ENCODE data around the gene POPDC3. TPM values are rescaled to one million over a fixed set of nuclear protein-coding genes. Genes with fewer than 3 reads are reported as not detected.

Gene POPDC3
- total RNA-seq, 4 donors from 2014 or later, result 1.5 TPM; not detected in 3

DNA sequence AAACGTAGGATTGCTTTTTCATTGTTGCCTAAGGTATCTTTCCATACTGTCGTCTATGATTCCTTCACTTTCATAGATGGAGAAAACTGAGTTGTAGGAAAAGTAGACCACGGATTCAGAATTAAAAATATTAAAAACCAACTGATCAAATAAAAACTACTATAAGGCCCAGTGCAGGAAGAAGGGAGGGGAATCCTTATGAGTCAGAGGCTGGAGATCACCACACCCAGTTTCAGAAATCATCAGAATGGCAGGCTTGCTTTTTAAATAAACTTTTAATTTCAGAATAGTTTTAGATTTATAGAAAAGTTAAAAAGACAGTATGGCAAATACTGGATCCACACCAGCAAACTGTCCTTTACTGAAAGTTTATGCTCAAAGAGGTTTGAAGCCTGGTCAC, 32.0 kb upstream of the POPDC3 start:
- no peaks in the 10 kb centered on the region for H3K36me3 ChIP-seq
- TF ChIP-seq POLR2A (IDR thresholded peaks at IDR 0.05), result no peak
- no peak for TF ChIP-seq POLR2AphosphoS5 (IDR thresholded peaks at IDR 0.05)
- TF ChIP-seq, protein P1, sequence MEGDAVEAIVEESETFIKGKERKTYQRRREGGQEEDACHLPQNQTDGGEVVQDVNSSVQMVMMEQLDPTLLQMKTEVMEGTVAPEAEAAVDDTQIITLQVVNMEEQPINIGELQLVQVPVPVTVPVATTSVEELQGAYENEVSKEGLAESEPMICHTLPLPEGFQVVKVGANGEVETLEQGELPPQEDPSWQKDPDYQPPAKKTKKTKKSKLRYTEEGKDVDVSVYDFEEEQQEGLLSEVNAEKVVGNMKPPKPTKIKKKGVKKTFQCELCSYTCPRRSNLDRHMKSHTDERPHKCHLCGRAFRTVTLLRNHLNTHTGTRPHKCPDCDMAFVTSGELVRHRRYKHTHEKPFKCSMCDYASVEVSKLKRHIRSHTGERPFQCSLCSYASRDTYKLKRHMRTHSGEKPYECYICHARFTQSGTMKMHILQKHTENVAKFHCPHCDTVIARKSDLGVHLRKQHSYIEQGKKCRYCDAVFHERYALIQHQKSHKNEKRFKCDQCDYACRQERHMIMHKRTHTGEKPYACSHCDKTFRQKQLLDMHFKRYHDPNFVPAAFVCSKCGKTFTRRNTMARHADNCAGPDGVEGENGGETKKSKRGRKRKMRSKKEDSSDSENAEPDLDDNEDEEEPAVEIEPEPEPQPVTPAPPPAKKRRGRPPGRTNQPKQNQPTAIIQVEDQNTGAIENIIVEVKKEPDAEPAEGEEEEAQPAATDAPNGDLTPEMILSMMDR (IDR thresholded peaks at IDR 0.05), result no peak
- TF ChIP-seq EP300 (IDR thresholded peaks at IDR 0.05), result no peak
- no peaks in the 10 kb centered on the region for H3K4me1 ChIP-seq
- no peak overlapping the region for H3K4me3 ChIP-seq
- ATAC-seq, result no peak
- 85 to 100% methylated on average over 2 to 3 of the region's 3 CpGs for WGBS, 2 donors (ENCODE audit: low coverage in 1 of 2)
- H3K27ac ChIP-seq, result no peak overlapping the region
- no peaks in the 10 kb centered on the region for H3K27me3 ChIP-seq
- no peaks in the 10 kb centered on the region for H3K9me3 ChIP-seq

GRCh38 chr6:105210932-105211531, 31.2 kb upstream of the POPDC3 start:
- Histone ChIP-seq H3K9me3 (no peaks in the 10 kb centered on the region), H3K36me3 (no peaks in the 10 kb centered on the region), H3K27ac (no peak overlapping the region), H3K4me3 (no peak overlapping the region), H3K27me3 (no peaks in the 10 kb centered on the region), H3K4me1 (no peaks in the 10 kb centered on the region)
- no peak for ATAC-seq
- 80% methylated on average over 1 of the region's 1 CpG; no CpG with 5 or more reads in 1 of the 2 donors for WGBS, 2 donors (ENCODE audit: low coverage in 1 of 2)
- no peak for TF ChIP-seq POLR2AphosphoS5 (IDR thresholded peaks at IDR 0.05)

- no peak for ATAC-seq
- no peak for TF ChIP-seq POLR2A (IDR thresholded peaks at IDR 0.05)
- no peak for TF ChIP-seq EP300 (IDR thresholded peaks at IDR 0.05)
- TF ChIP-seq, protein P1 (IDR thresholded peaks at IDR 0.05), result no peak
- TF ChIP-seq POLR2AphosphoS5 (IDR thresholded peaks at IDR 0.05), result no peak
- WGBS, 2 donors (ENCODE audit: low coverage in 1 of 2), result 75 to 80% methylated on average over 4 to 5 of the region's 5 CpGs
- Histone ChIP-seq H3K27me3 (no peaks in the 10 kb centered on the region), H3K36me3 (no peaks in the 10 kb centered on the region), H3K4me1 (no peaks in the 10 kb centered on the region), H3K27ac (no peak overlapping the region), H3K9me3 (no peaks in the 10 kb centered on the region), H3K4me3 (no peak overlapping the region)
Measured at GRCh38 chr6:105209950-105210706, 30.3 kb upstream of the POPDC3 start.

DNA sequence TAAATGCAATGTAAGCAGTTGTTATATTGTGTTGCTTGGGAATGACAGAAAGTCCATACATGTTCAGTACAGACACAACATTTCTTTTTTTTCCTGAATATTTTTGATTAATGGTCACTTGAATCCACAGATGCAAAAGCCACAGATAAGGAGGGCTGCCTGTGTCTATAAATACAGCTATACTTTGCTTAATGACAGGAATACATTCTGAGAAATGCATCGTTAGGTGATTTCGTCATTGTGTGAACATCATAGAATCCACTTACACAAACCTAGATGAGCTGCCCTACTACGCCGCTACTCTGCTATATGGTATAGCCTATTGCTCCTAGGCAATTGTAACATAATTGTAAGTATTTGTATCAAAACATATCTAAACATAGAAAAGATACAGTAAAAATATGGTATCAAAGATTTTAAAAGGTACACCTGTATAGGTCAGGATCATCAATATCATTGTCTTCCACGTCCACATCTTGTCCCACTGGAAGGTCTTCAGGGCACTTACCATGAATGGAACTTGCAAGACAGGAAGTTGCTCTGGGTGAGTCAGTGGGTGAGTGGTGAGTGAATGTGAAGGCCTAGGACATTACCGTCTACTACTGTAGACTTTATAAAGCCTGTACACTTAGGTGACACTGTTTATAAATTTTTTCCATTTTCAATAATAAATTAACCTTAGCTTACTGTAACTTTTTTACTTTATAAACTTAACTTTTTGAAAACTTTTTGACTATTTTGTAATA, 27.9 kb upstream of the POPDC3 start:
- ATAC-seq, result no peak
- H3K4me3 ChIP-seq, result no peak overlapping the region
- WGBS, 2 donors (ENCODE audit: low coverage in 1 of 2), result 82 to 97% methylated on average over 6 of the region's 6 CpGs

GRCh38 chr6:105204768-105205167, 25.0 kb upstream of the POPDC3 start:
- H3K27me3 ChIP-seq, result no peaks in the 10 kb centered on the region
- H3K27ac ChIP-seq, result no peak overlapping the region
- H3K4me1 ChIP-seq, result no peaks in the 10 kb centered on the region
- H3K36me3 ChIP-seq, result no peaks in the 10 kb centered on the region
- H3K9me3 ChIP-seq, result no peaks in the 10 kb centered on the region
- WGBS, 2 donors (ENCODE audit: low coverage in 1 of 2), result 36 to 37% methylated on average over 4 of the region's 4 CpGs
- ATAC-seq, result no peak
- TF ChIP-seq EP300 (IDR thresholded peaks at IDR 0.05) (no peak), POLR2A (IDR thresholded peaks at IDR 0.05) (no peak), POLR2AphosphoS5 (IDR thresholded peaks at IDR 0.05) (no peak)
- TF ChIP-seq, protein P1 (IDR thresholded peaks at IDR 0.05), result no peak
- no peak overlapping the region for H3K4me3 ChIP-seq

More for the DNA sequence above, 27.9 kb upstream of the POPDC3 start:
- no peak for TF ChIP-seq EP300 (IDR thresholded peaks at IDR 0.05)
- TF ChIP-seq POLR2AphosphoS5 (IDR thresholded peaks at IDR 0.05), result no peak
- TF ChIP-seq, protein P1 (IDR thresholded peaks at IDR 0.05), result no peak
- TF ChIP-seq POLR2A (IDR thresholded peaks at IDR 0.05), result no peak
- Histone ChIP-seq H3K36me3 (no peaks in the 10 kb centered on the region), H3K4me1 (no peaks in the 10 kb centered on the region), H3K9me3 (no peaks in the 10 kb centered on the region), H3K27me3 (no peaks in the 10 kb centered on the region), H3K27ac (no peak overlapping the region)
